Neural crest cell (in vitro differentiated cells): ENCODE data around the gene EFEMP1. TPM values are rescaled to one million over a fixed set of nuclear protein-coding genes. Genes with fewer than 3 reads are reported as not detected.
A peak's percentile ranks its signal among the peaks of the same experiment; 100 is the strongest.

ENCODE experiments used
- DNase-seq: peaks from one replicate; pipeline ENCODE4 v3.0.0; 2021; ENCODE audit warnings: low read depth, mixed read lengths, low spot score
- H3K27ac Mint-ChIP-seq: one replicate; pipeline ENCODE4 v1.8.0; 2021; ENCODE audit warnings: mild to moderate bottlenecking, mixed read lengths; ENCODE audit not compliant: unreplicated experiment
- H3K27me3 Mint-ChIP-seq: 2 replicates; pipeline ENCODE4 v1.8.0; 2021; ENCODE audit warnings: low read depth, mild to moderate bottlenecking, mixed read lengths
- H3K36me3 Mint-ChIP-seq: 2 replicates; pipeline ENCODE4 v1.8.0; 2021; ENCODE audit warnings: low read depth, mild to moderate bottlenecking, mixed read lengths
- H3K4me1 Mint-ChIP-seq: 2 replicates; pipeline ENCODE4 v1.8.0; 2021; ENCODE audit warnings: mixed read lengths
- H3K4me3 Mint-ChIP-seq: one replicate; pipeline ENCODE4 v1.8.0; 2021; ENCODE audit warnings: mild to moderate bottlenecking, mixed read lengths
- H3K9me3 Mint-ChIP-seq: 2 replicates; pipeline ENCODE4 v1.8.0; 2021; ENCODE audit warnings: mixed read lengths
- long read RNA-seq: library from polyadenylated mRNA; unstranded; transcript quantifications from one replicate; pipeline ENCODE4 v2.0.0, GENCODE V29; 2020
- total RNA-seq: library from RNA; stranded (reverse); gene quantifications from 2 replicates; pipeline ENCODE4 v1.2.1, GENCODE V29; 2021
- TF ChIP-seq, protein P1 (sequence below): fragments of 200-600 bp; sonication (generic); conservative IDR thresholded peaks from 2 replicates; pipeline ENCODE4 v1.5.0; 2021; ENCODE audit warnings: antibody characterized with exemption, mild to moderate bottlenecking

The EFEMP1 gene
- 3.8 and 4.1 TPM in 2 replicates for total RNA-seq
- long read RNA-seq, partial matches to known transcripts: 0 of 8 reads
- long read RNA-seq, other reads (novel, unspliced or antisense): 3 of 8 reads

GRCh38 chr2:55923091-55923981 lies at the start of gene EFEMP1:
TSS of gene EFEMP1 (minus strand) at chr2:55923782. CDS start at chr2:55922440, 1,342 bp downstream.
- H3K4me1 Mint-ChIP-seq: peaks cover 15% of the 10 kb centered on the region
- H3K9me3 Mint-ChIP-seq: no peaks in the 10 kb centered on the region
- TF ChIP-seq, protein P1, sequence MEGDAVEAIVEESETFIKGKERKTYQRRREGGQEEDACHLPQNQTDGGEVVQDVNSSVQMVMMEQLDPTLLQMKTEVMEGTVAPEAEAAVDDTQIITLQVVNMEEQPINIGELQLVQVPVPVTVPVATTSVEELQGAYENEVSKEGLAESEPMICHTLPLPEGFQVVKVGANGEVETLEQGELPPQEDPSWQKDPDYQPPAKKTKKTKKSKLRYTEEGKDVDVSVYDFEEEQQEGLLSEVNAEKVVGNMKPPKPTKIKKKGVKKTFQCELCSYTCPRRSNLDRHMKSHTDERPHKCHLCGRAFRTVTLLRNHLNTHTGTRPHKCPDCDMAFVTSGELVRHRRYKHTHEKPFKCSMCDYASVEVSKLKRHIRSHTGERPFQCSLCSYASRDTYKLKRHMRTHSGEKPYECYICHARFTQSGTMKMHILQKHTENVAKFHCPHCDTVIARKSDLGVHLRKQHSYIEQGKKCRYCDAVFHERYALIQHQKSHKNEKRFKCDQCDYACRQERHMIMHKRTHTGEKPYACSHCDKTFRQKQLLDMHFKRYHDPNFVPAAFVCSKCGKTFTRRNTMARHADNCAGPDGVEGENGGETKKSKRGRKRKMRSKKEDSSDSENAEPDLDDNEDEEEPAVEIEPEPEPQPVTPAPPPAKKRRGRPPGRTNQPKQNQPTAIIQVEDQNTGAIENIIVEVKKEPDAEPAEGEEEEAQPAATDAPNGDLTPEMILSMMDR: no peak
- peak; percentile 48 for DNase-seq
- no peaks in the 10 kb centered on the region for H3K36me3 Mint-ChIP-seq
- H3K4me3 Mint-ChIP-seq: peak within 1 kb of the TSS; percentile 88
- no peak within 1 kb of the TSS for H3K27ac Mint-ChIP-seq
- peaks cover 63% of the 10 kb centered on the region for H3K27me3 Mint-ChIP-seq

DNA sequence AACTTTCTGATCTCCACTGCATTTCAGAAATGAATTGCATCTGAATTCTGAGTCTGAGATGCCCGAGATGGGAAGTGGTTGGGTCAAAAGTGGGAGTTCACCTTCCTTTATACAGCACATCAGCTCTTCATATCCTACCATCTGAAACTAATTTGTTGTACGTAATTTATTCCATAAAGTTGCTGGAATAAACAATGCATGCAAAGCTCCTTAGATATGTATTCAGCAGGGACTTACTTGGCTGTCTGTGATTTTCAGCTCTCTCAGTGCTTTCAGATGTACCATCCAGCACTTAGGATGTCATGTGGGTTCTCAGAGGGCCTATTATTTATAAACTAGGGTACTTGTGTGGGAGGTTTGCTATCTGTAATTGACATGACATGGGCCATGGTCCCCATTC lies 46.9 kb upstream of the EFEMP1 start:
- no peak for DNase-seq
- TF ChIP-seq, protein P1: no peak
- Mint-ChIP-seq H3K27ac (no peak overlapping the region), H3K27me3 (peaks cover 23% of the 10 kb centered on the region), H3K36me3 (no peaks in the 10 kb centered on the region), H3K4me3 (no peak overlapping the region), H3K9me3 (no peaks in the 10 kb centered on the region), H3K4me1 (no peaks in the 10 kb centered on the region)

DNA sequence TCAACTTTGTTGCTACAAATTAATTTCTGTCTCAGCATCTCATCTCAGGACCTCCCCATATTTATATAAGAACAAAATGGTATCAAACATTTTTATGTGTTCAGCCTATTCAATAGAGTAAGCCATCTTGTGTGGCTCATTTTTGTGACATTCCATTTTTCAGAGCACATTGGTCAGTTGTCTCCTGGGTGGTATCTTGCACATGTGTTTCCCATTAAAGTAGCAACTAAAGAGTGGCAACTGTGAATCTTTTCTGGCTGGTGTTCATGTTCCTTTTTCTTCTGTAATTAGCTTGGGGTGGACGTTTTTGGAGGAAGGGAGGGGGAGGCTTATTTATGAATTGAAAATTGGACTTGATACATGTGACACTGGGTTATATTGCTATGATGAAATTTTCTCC lies 45.4 kb upstream of the EFEMP1 start:
- no peaks in the 10 kb centered on the region for H3K4me1 Mint-ChIP-seq
- TF ChIP-seq, protein P1: no peak
- no peak overlapping the region for H3K27ac Mint-ChIP-seq
- H3K27me3 Mint-ChIP-seq: peaks cover 37% of the 10 kb centered on the region
- H3K9me3 Mint-ChIP-seq: no peaks in the 10 kb centered on the region
- H3K4me3 Mint-ChIP-seq: no peak overlapping the region
- H3K36me3 Mint-ChIP-seq: no peaks in the 10 kb centered on the region
- DNase-seq: no peak

- H3K27me3 Mint-ChIP-seq: peaks cover 55% of the 10 kb centered on the region
- H3K36me3 Mint-ChIP-seq: no peaks in the 10 kb centered on the region
- no peak overlapping the region for H3K27ac Mint-ChIP-seq
Observed at GRCh38 chr2:55966401-55967118, 43.0 kb upstream of the EFEMP1 start.

GRCh38 chr2:55965966-55966365 lies 42.4 kb upstream of the EFEMP1 start:
- H3K27ac Mint-ChIP-seq: no peak overlapping the region
- TF ChIP-seq, protein P1: no peak
- H3K9me3 Mint-ChIP-seq: no peaks in the 10 kb centered on the region
- DNase-seq: no peak
- H3K36me3 Mint-ChIP-seq: no peaks in the 10 kb centered on the region
- no peak overlapping the region for H3K4me3 Mint-ChIP-seq
- peaks cover 59% of the 10 kb centered on the region for H3K27me3 Mint-ChIP-seq
- H3K4me1 Mint-ChIP-seq: no peaks in the 10 kb centered on the region

More at GRCh38 chr2:55966401-55967118, 43.0 kb upstream of the EFEMP1 start:
- no peak overlapping the region for H3K4me3 Mint-ChIP-seq
- H3K9me3 Mint-ChIP-seq: no peaks in the 10 kb centered on the region
- DNase-seq: no peak
- TF ChIP-seq, protein P1: no peak
- H3K4me1 Mint-ChIP-seq: no peaks in the 10 kb centered on the region
